GM19324 (cell line): ENCODE results near the gene LRRC17.
"Not testable (repeated sequence)": the region's sequence is repeated elsewhere in the genome, so short reads cannot be mapped to it uniquely, and the experiment has no call there.

Source experiments
- ATAC-seq: cut with Tn5 transposase; IDR thresholded peaks from one replicate; pipeline ENCODE4 v1.9.1; 2021; ENCODE audit warnings: mild to moderate bottlenecking, moderate library complexity; ENCODE audit not compliant: unreplicated experiment, low FRiP score

Gene LRRC17

GRCh38 chr7:102935450-102936115, 22.8 kb downstream of the LRRC17 start:
- no peak for ATAC-seq

DNA sequence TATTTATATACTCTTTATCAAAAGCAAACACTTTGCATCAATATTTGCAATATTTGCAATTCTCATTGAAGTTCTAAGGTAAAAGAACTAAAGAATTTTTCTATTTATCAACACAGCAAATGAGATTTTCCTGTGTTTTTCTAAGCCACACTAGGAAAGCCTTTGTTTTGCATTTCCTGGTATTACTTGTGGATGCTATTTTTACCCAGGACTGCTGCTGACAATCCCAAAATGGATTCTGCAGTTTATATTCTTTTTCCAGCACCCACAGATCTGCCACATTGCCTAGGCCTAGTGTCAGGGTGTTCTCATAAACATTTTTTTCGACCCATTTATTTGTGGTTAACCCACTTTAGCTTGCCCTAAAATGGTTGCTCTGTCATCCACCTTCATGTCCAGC, 25.9 kb downstream of the LRRC17 start:
- no peak for ATAC-seq

DNA sequence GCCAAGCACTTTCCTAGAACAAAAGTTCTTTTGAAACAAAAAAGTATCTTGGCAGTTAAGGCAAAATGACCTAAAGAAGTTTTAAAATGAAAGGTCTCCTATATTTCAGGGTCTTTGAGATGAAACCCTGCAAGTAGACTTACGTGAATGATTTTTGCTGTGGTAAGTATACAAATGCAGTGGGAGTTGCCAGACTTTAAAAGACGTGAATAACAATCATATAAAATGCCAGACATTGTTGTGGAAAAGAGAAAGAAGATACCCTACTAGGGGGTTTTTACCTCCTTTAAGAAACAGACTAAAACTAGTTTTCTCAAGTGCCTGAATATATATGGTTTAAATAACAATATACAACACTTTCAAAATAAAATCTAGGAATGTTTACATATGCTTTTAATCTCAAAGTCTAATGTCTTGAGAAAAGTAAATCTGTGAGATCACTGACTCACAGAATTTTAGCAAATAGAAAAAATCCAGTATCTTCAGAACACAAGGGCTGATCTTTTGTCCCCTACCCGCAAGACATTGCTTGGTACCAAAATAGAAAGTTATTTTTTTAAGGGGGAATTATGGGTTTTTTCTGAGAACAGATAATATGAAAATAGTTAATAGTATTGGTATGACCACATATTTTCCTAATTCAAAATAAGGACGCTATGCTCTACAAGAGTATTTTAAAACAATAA, 29.5 kb downstream of the LRRC17 start:
- no peak for ATAC-seq

DNA sequence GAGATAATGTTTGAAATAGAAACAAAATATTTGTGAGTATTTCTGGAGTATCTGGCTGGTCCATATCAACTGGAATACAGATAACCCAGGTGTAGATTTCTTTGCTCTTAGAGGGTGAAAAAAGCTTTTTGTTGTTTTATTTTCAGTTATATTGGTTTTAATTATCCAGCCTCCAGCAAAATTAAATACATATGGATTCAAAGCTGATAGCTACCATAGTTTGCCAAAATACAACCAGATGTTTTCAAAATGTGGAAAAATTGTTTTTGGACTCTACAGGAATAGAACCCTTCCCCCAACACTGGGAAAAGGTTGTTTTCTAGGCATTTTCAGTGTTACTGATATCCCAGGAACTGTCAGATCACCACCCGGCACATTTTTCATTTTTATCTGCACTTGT, 30.1 kb downstream of the LRRC17 start:
- ATAC-seq = no peak

DNA sequence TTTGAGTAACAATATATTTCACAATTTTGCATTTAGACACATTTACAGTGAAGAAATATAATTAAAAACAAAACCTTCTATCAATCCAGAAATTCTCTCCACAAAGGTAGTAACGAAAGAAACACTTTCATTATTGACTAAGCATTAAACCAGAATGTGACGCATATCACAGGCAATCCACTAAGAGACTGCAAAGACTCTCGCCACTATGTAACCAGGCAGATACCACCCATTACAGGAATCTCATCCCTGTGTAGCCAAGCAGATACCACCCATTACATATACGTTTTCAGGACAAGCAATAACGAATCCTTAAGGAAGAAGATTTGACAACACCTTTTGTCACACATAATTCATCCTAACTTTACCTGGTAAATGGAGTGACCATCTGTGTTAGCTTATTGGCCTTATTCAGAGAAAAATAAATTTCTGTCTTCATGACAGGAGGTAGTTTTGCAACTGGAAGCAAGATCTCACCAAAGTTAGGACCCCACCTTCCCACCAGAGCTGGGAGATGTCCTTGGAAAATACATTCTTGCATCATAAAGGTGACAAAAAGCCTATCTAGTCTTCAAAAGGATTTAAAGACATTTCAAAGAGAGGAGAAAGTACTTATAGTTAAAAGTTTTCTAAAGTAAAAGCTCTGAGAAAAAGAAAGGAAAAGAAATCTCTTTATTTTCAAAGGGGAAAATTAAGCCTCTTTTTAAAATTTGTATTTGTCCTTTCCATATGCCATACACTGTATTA, 30.8 kb downstream of the LRRC17 start:
- ATAC-seq = no peak

DNA sequence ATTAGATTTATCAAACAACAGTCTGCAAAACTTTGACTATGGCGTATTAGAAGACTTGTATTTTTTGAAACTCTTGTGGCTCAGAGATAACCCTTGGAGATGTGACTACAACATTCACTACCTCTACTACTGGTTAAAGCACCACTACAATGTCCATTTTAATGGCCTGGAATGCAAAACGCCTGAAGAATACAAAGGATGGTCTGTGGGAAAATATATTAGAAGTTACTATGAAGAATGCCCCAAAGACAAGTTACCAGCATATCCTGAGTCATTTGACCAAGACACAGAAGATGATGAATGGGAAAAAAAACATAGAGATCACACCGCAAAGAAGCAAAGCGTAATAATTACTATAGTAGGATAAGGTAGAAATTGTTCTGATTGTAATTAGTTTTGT, 31.4 kb downstream of the LRRC17 start:
- no peak for ATAC-seq

- no peak for ATAC-seq
These were observed 39.0 kb downstream of the LRRC17 start for GRCh38 chr7:102951839-102952238.

GRCh38 chr7:102953406-102953805, 40.6 kb downstream of the LRRC17 start:
- no peak for ATAC-seq

- ATAC-seq = not testable (repeated sequence)
These were observed 41.6 kb downstream of the LRRC17 start for GRCh38 chr7:102954359-102954758.

- ATAC-seq = not testable (repeated sequence)
These were observed 45.2 kb downstream of the LRRC17 start for GRCh38 chr7:102958004-102958403.

- not testable (repeated sequence) for ATAC-seq
These were observed 49.2 kb downstream of the LRRC17 start for GRCh38 chr7:102961993-102962392.

DNA sequence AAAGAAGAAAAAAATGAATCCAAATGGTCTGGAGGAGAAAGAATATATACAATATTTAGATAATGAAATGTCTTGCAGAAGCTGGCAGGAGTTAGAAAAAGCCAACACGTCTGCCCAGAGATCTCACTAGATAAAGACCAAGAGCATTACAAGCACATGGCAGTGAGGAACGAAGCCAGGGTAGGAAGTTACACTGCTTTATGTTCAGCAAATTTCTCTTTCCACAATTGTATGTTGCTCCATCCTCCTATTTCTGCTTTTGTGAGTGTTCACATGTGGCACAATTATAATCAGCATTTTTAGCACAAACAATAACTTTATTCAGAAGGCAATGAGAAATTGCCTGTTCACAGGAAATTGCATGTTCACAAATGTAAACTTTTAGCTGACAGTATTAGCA, 53.7 kb downstream of the LRRC17 start:
- no peak for ATAC-seq

DNA sequence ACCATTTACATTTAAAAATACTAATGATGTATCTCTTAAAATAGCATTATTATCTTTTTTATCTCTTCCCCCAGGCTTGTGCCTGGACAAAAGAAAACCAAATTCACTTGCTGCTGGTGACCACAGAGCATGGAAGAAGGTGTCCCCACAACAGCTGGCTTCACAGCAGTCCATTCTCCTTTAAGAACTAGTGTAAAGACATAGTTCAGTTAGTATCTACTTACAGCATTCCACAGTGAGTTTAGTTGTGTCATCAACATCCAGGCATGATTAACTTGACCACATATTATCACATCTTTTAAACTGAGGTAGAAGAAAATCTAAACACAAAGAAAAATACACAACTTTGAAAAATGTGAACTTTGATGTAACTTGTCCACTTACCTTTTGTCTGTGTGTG, 55.0 kb downstream of the LRRC17 start:
- no peak for ATAC-seq

DNA sequence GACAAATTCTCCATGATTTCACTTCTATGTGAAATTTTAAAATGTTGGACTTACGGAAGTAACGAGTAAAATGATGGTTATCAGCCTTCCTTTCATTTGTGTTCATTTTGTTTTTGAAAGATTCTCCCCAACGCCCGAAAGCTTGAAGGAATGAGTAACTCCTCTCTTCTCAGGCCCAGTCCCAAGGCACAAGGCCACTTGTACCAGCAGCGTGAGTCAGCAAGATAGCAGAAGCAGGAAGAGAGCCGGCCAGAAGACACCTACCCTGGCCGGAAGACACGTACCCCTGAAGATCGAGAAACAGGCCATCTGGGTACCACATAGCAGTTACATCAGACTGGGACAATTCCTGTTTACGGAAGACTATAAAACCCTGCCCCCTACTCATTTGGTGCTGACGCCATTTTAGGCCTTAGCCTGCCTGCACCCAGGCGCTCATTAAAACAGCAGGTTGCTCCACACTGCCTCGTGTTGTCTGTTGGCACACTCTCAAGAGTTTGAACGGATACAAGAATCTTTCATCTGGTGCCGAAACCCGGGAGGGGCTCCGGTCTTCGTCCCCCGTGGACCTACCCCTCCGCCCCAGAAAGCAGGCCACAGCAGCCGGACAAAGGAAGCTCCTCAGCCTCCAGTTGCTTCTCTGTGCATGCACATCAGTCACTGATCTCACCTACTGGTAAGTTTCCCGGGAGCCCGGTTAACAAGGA, 60.4 kb downstream of the LRRC17 start:
- no peak for ATAC-seq

GRCh38 chr7:102974366-102975236, 61.8 kb downstream of the LRRC17 start:
- no peak for ATAC-seq

DNA sequence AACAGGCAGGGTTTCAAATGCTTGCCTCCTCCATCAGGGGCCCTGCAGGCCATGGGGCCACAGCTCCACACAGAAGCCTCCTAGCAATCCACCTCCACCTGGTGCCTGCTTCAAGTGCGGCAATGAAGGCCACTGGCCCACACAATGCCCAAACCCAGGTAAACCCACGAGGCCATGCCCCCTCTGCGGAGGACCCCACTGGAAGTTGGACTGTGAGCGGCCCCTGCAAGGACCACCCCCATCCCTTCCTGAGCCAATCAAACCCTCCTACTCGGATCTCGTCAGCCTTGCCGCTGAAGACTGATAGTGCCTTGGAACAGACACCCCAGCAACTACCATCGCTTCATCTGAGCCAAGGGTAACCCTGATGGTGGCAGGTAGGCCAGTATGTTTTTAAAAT, 63.1 kb downstream of the LRRC17 start:
- no peak for ATAC-seq

- no peak for ATAC-seq
These were observed 63.7 kb downstream of the LRRC17 start for GRCh38 chr7:102976493-102976892.

DNA sequence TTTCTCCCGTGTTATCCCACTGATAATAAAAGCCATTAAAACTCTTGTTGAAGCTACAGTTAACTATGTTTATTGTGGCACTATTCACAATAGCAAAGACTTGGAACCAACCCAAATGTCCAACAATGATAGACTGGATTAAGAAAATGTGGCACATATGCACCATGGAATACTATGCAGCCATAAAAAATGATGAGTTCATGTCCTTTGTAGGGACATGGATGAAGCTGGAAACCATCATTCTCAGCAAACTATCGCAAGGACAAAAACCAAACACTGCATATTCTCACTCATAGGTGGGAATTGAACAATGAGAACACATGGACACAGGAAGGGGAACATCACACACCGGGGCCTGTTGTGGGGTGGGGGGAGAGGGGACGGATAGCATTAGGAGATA, 64.8 kb downstream of the LRRC17 start:
- ATAC-seq = not testable (repeated sequence)

GRCh38 chr7:102978284-102978683, 65.5 kb downstream of the LRRC17 start:
- ATAC-seq = no peak

GRCh38 chr7:102979670-102980069, 66.9 kb downstream of the LRRC17 start:
- no peak for ATAC-seq
